WTC11 (cell line): Measurements from ENCODE around the gene ISY1. TPM values are rescaled to one million over a fixed set of nuclear protein-coding genes. Genes with fewer than 3 reads are reported as not detected.

Experiments
- ATAC-seq: fragments of 200-7000 bp; cut with Tn5 transposase; 2 replicates; pipeline ENCODE4 v1.10.0; 2021; ENCODE audit warnings: mild to moderate bottlenecking, moderate library complexity
- CTCF ChIA-PET: fragments of 300-600 bp; sonication (Branson Sonifier 250); formaldehyde crosslinking; loops from one replicate; lab custom pipeline; 2021; ENCODE audit warnings: antibody characterized with exemption; lab: Charles Lee
- POLR2A ChIA-PET: fragments of 350-600 bp; sonication (Branson Sonifier 250); formaldehyde crosslinking; loops from one replicate; lab custom pipeline; 2021; ENCODE audit warnings: antibody characterized with exemption; lab: Charles Lee
- DNase-seq: peaks from one replicate; pipeline ENCODE4 v3.0.0; 2021; ENCODE audit warnings: low spot score
- H3K27ac Mint-ChIP-seq: 2 replicates; pipeline ENCODE4 v1.8.0; 2021; ENCODE audit warnings: mixed read lengths
- H3K27me3 Mint-ChIP-seq: 2 replicates; pipeline ENCODE4 v1.8.0; 2021; ENCODE audit warnings: low read depth, mild to moderate bottlenecking, moderate library complexity, mixed read lengths
- H3K36me3 Mint-ChIP-seq: 2 replicates; pipeline ENCODE4 v1.8.0; 2021; ENCODE audit warnings: mixed read lengths
- H3K4me1 Mint-ChIP-seq: 2 replicates; pipeline ENCODE4 v1.8.0; 2022; ENCODE audit warnings: mixed read lengths
- H3K4me3 Mint-ChIP-seq: 2 replicates; pipeline ENCODE4 v1.8.0; 2021; ENCODE audit warnings: mild to moderate bottlenecking, moderate library complexity, mixed read lengths
- H3K9me3 Mint-ChIP-seq: 2 replicates; pipeline ENCODE4 v1.8.0; 2021; ENCODE audit warnings: mixed read lengths
- CREB1 ChIP-seq: sonication (generic); formaldehyde crosslinking; IDR thresholded peaks from 2 replicates; pipeline ENCODE4 v1.8.0; 2023; ENCODE audit warnings: mild to moderate bottlenecking, missing genetic modification reagents
- ETV6 ChIP-seq: sonication (generic); formaldehyde crosslinking; IDR thresholded peaks from 2 replicates; pipeline ENCODE4 v1.8.1; 2022; ENCODE audit warnings: mild to moderate bottlenecking, missing genetic modification reagents
- FOXJ3 ChIP-seq: sonication (generic); formaldehyde crosslinking; IDR thresholded peaks from 2 replicates; pipeline ENCODE4 v1.9.0; 2021; ENCODE audit warnings: missing genetic modification reagents, mild to moderate bottlenecking, borderline replicate concordance
- FOXK1 ChIP-seq: sonication (generic); formaldehyde crosslinking; IDR thresholded peaks from 2 replicates; pipeline ENCODE4 v1.8.0; 2022; ENCODE audit warnings: mild to moderate bottlenecking, moderate library complexity, missing genetic modification reagents
- FOXP1 ChIP-seq: sonication (generic); formaldehyde crosslinking; IDR thresholded peaks from 2 replicates; pipeline ENCODE4 v1.8.0; 2022; ENCODE audit warnings: missing genetic modification reagents, mild to moderate bottlenecking, moderate library complexity, borderline replicate concordance
- HMGA2 ChIP-seq: fragments of 250-450 bp; sonication (Bioruptor Pico); IDR thresholded peaks from 2 replicates; pipeline ENCODE4 v1.4.0; 2021; ENCODE audit warnings: mild to moderate bottlenecking, moderate library complexity
- JAZF1 ChIP-seq: fragments of 250-450 bp; sonication (Bioruptor Pico); IDR thresholded peaks from 2 replicates; pipeline ENCODE4 v1.9.0; 2021; ENCODE audit warnings: moderate library complexity, mild to moderate bottlenecking, inconsistent platforms
- MAX ChIP-seq: sonication (generic); formaldehyde crosslinking; IDR thresholded peaks from 2 replicates; pipeline ENCODE4 v1.8.0; 2022; ENCODE audit warnings: mild to moderate bottlenecking, missing genetic modification reagents
- NFYB ChIP-seq: sonication (generic); formaldehyde crosslinking; conservative IDR thresholded peaks from 2 replicates; pipeline ENCODE4 v1.8.0; 2022; ENCODE audit warnings: low read depth, missing genetic modification reagents
- NR3C1 ChIP-seq: sonication (generic); formaldehyde crosslinking; conservative IDR thresholded peaks from 2 replicates; pipeline ENCODE4 v1.8.1; 2023; ENCODE audit warnings: low read depth, mild to moderate bottlenecking, missing genetic modification reagents
- SMAD3 ChIP-seq: sonication (generic); formaldehyde crosslinking; IDR thresholded peaks from 2 replicates; pipeline ENCODE4 v1.8.0; 2022; ENCODE audit warnings: missing genetic modification reagents, mild to moderate bottlenecking, borderline replicate concordance
- SMAD4 ChIP-seq: sonication (generic); formaldehyde crosslinking; IDR thresholded peaks from 2 replicates; pipeline ENCODE4 v1.8.0; 2022; ENCODE audit warnings: mild to moderate bottlenecking, missing genetic modification reagents
- SOX15 ChIP-seq: fragments of 250-450 bp; sonication (Bioruptor Pico); IDR thresholded peaks from 2 replicates; pipeline ENCODE4 v1.9.0; 2021; ENCODE audit warnings: mild to moderate bottlenecking
- SP1 ChIP-seq: sonication (generic); formaldehyde crosslinking; conservative IDR thresholded peaks from 2 replicates; pipeline ENCODE4 v1.8.1; 2022; ENCODE audit warnings: missing genetic modification reagents
- TCF7 ChIP-seq: sonication (generic); formaldehyde crosslinking; IDR thresholded peaks from 2 replicates; pipeline ENCODE4 v1.8.0; 2022; ENCODE audit warnings: mild to moderate bottlenecking, low read depth, missing genetic modification reagents, moderate library complexity
- TEAD1 ChIP-seq: sonication (generic); formaldehyde crosslinking; IDR thresholded peaks from 2 replicates; pipeline ENCODE4 v1.8.0; 2022; ENCODE audit warnings: mild to moderate bottlenecking, missing genetic modification reagents
- ZBTB21 ChIP-seq: sonication (generic); formaldehyde crosslinking; IDR thresholded peaks from 2 replicates; pipeline ENCODE4 v1.8.1; 2023; ENCODE audit warnings: mild to moderate bottlenecking, missing genetic modification reagents, borderline replicate concordance
- ZNF121 ChIP-seq: sonication (generic); formaldehyde crosslinking; IDR thresholded peaks from 2 replicates; pipeline ENCODE4 v1.8.0; 2023; ENCODE audit warnings: missing genetic modification reagents
- ZNF138 ChIP-seq: sonication (generic); formaldehyde crosslinking; conservative IDR thresholded peaks from 2 replicates; pipeline ENCODE4 v1.8.1; 2022; ENCODE audit warnings: mild to moderate bottlenecking, moderate library complexity, missing genetic modification reagents
- ZNF396 ChIP-seq: fragments of 250-450 bp; sonication (Bioruptor Pico); IDR thresholded peaks from 2 replicates; pipeline ENCODE4 v1.8.0; 2021; ENCODE audit warnings: mild to moderate bottlenecking, moderate library complexity, borderline replicate concordance
- ZNF416 ChIP-seq: fragments of 250-450 bp; sonication (Bioruptor Pico); IDR thresholded peaks from 2 replicates; pipeline ENCODE4 v1.9.0; 2021; ENCODE audit warnings: mild to moderate bottlenecking, inconsistent platforms
- ZNF512 ChIP-seq: sonication (generic); formaldehyde crosslinking; IDR thresholded peaks from 2 replicates; pipeline ENCODE4 v1.8.1; 2022; ENCODE audit warnings: missing genetic modification reagents, borderline replicate concordance
- total RNA-seq: library from RNA; stranded (reverse); gene quantifications from 3 replicates; pipeline ENCODE4 v1.2.3, GENCODE V29; 2021
- TF ChIP-seq, protein P1 (sequence below): sonication (generic); formaldehyde crosslinking; IDR thresholded peaks from 2 replicates; pipeline ENCODE4 v1.8.1; 2022; ENCODE audit warnings: mild to moderate bottlenecking, moderate library complexity, missing genetic modification reagents
- TF ChIP-seq, protein P2 (sequence below): sonication (generic); formaldehyde crosslinking; IDR thresholded peaks from 2 replicates; pipeline ENCODE4 v1.8.1; 2023; ENCODE audit warnings: mild to moderate bottlenecking, missing genetic modification reagents, borderline replicate concordance

The ISY1 gene
- total RNA-seq, 1 experiment from 2014 or later = 25.0 TPM

- POLR2A ChIA-PET = interaction anchor here (0.8 kb wide), 1 partner anchor 47 kb away, joined by 3 read pairs; no protein-coding TSS in a partner anchor
- CTCF ChIA-PET = interaction anchor here (1.1 to 1.3 kb wide), 3 partner anchors 46 to 147 kb away, joined by 4 to 6 read pairs (median 6); no protein-coding TSS in a partner anchor
- no peak for DNase-seq
- no peak for TF ChIP-seq ETV6 (CRISPR knock-in tag)
- no peak for TF ChIP-seq SOX15 (CRISPR knock-in tag)
- TF ChIP-seq SP1 (CRISPR knock-in tag) = no peak
- TF ChIP-seq, protein P1, sequence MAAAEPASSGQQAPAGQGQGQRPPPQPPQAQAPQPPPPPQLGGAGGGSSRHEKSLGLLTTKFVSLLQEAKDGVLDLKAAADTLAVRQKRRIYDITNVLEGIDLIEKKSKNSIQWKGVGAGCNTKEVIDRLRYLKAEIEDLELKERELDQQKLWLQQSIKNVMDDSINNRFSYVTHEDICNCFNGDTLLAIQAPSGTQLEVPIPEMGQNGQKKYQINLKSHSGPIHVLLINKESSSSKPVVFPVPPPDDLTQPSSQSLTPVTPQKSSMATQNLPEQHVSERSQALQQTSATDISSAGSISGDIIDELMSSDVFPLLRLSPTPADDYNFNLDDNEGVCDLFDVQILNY = no peak
- no peak for TF ChIP-seq ZNF416 (CRISPR knock-in tag)
- TF ChIP-seq ZNF396 = no peak
- TF ChIP-seq NR3C1 (CRISPR knock-in tag) = no peak
- no peak for TF ChIP-seq TEAD1 (CRISPR knock-in tag)
- TF ChIP-seq CREB1 (CRISPR knock-in tag) = no peak
- TF ChIP-seq FOXP1 = no peak
- TF ChIP-seq SMAD3 (CRISPR knock-in tag) = no peak
- no peak for TF ChIP-seq MAX
- TF ChIP-seq, protein P2, sequence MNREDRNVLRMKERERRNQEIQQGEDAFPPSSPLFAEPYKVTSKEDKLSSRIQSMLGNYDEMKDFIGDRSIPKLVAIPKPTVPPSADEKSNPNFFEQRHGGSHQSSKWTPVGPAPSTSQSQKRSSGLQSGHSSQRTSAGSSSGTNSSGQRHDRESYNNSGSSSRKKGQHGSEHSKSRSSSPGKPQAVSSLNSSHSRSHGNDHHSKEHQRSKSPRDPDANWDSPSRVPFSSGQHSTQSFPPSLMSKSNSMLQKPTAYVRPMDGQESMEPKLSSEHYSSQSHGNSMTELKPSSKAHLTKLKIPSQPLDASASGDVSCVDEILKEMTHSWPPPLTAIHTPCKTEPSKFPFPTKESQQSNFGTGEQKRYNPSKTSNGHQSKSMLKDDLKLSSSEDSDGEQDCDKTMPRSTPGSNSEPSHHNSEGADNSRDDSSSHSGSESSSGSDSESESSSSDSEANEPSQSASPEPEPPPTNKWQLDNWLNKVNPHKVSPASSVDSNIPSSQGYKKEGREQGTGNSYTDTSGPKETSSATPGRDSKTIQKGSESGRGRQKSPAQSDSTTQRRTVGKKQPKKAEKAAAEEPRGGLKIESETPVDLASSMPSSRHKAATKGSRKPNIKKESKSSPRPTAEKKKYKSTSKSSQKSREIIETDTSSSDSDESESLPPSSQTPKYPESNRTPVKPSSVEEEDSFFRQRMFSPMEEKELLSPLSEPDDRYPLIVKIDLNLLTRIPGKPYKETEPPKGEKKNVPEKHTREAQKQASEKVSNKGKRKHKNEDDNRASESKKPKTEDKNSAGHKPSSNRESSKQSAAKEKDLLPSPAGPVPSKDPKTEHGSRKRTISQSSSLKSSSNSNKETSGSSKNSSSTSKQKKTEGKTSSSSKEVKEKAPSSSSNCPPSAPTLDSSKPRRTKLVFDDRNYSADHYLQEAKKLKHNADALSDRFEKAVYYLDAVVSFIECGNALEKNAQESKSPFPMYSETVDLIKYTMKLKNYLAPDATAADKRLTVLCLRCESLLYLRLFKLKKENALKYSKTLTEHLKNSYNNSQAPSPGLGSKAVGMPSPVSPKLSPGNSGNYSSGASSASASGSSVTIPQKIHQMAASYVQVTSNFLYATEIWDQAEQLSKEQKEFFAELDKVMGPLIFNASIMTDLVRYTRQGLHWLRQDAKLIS (CRISPR knock-in tag) = no peak
- no peak for TF ChIP-seq ZBTB21 (CRISPR knock-in tag)
- TF ChIP-seq ZNF138 (CRISPR knock-in tag) = no peak
- TF ChIP-seq TCF7 (CRISPR knock-in tag) = no peak
- no peak for TF ChIP-seq NFYB (CRISPR knock-in tag)
- TF ChIP-seq SMAD4 = no peak
- no peak for TF ChIP-seq ZNF121 (CRISPR knock-in tag)
- Mint-ChIP-seq H3K27ac (peak overlapping the region; percentile 43), H3K4me1 (peaks cover 61% of the 10 kb centered on the region), H3K4me3 (no peak overlapping the region), H3K27me3 (no peaks in the 10 kb centered on the region), H3K9me3 (no peaks in the 10 kb centered on the region), H3K36me3 (no peaks in the 10 kb centered on the region)
- ATAC-seq = no peak
Observed at GRCh38 chr3:129117134-129117533, 43.7 kb downstream of the ISY1 start.

DNA sequence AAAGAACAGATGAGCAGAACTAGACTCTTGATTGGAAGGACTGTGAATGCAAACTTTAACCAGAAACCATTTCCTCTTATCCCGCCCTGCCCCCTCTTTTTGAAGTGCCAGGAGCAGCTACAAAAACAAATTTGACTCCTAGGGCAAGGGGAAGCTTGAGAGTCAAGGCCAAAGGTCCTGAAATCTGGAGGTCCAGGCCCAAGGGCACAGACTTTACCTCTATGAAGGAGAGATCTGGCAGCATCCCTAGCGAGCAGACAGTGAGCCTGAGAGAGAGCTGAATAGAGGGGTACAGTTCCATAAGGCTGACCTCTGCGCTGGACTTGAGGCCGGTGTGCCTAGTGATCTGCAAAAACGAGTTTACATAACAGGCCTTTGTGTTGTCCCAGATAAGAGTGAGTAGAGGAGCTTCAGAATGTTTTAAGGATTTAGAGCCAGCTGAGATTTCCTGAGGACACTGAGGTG lies 44.3 kb downstream of the ISY1 start:
- no peak for TF ChIP-seq JAZF1
- no peak for TF ChIP-seq ZNF512
- no peak for TF ChIP-seq SMAD4
- TF ChIP-seq HMGA2 (CRISPR knock-in tag) = no peak
- TF ChIP-seq NR3C1 (CRISPR knock-in tag) = no peak
- TF ChIP-seq FOXK1 (CRISPR knock-in tag) = no peak
- no peak for TF ChIP-seq FOXJ3 (CRISPR knock-in tag)
- no peak for TF ChIP-seq ZNF416 (CRISPR knock-in tag)
- no peaks in the 10 kb centered on the region for H3K9me3 Mint-ChIP-seq
- peaks cover 61% of the 10 kb centered on the region for H3K4me1 Mint-ChIP-seq
- peak overlapping the region; percentile 95 for H3K27ac Mint-ChIP-seq
- H3K27me3 Mint-ChIP-seq = no peaks in the 10 kb centered on the region
- H3K4me3 Mint-ChIP-seq = peak overlapping the region; percentile 46
- no peaks in the 10 kb centered on the region for H3K36me3 Mint-ChIP-seq
- ChIA-PET CTCF (interaction anchor here (0.6 to 1.3 kb wide), 5 partner anchors 46 to 436 kb away, joined by 3 to 6 read pairs (median 4); no protein-coding TSS in a partner anchor), POLR2A (interaction anchor here (0.8 kb wide), 1 partner anchor 47 kb away, joined by 3 read pairs; no protein-coding TSS in a partner anchor)
- DNase-seq (no peak), ATAC-seq (no peak; the same call in 1 of the 2 replicates)
